Activated CD8-positive, alpha-beta memory T cell treated with anti-CD3 and anti-CD28 coated beads for 1 hour (primary cell): ENCODE measurements around the gene PAQR8.

ENCODE experiments used
- DNase-seq, 2 donors: peaks; one replicate each; pipeline ENCODE4 v3.0.0-alpha.2; 2020; ENCODE audit warnings: low read depth in 1 of 2; ENCODE audit errors: extremely low read depth in 1 of 2

PAQR8 gene, protein sequence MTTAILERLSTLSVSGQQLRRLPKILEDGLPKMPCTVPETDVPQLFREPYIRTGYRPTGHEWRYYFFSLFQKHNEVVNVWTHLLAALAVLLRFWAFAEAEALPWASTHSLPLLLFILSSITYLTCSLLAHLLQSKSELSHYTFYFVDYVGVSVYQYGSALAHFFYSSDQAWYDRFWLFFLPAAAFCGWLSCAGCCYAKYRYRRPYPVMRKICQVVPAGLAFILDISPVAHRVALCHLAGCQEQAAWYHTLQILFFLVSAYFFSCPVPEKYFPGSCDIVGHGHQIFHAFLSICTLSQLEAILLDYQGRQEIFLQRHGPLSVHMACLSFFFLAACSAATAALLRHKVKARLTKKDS

GRCh38 chr6:52361945-52362442 lies at the start of gene PAQR8:
Gene PAQR8 (plus strand): TSS chr6:52362151. CDS start chr6:52403214, 41,063 bp downstream.
- DNase-seq = peak; percentile 34 to 70

- no peak for DNase-seq
Measured at GRCh38 chr6:52312461-52312860, 49.5 kb upstream of the PAQR8 start.

DNA sequence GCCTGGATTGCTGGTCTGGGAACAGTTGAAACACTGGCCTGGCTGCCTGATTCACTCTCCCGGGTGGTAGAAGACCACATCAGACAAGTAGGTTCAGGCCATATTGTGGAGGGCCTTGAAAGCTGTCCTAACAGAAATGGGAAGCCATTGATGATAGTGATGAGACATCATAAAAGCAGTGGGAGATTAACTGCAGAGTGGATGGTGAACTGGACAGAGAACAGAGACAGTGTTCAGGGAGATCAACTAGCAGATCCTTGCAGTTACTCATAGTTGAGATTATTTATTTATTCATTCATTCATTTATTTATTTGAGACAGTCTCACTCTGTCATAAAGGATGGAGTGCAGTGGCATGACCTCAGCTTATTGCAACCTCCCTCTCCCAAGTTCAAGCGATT lies 47.2 kb upstream of the PAQR8 start:
- no peak for DNase-seq

GRCh38 chr6:52317211-52317610 lies 44.7 kb upstream of the PAQR8 start:
- no peak for DNase-seq

DNA sequence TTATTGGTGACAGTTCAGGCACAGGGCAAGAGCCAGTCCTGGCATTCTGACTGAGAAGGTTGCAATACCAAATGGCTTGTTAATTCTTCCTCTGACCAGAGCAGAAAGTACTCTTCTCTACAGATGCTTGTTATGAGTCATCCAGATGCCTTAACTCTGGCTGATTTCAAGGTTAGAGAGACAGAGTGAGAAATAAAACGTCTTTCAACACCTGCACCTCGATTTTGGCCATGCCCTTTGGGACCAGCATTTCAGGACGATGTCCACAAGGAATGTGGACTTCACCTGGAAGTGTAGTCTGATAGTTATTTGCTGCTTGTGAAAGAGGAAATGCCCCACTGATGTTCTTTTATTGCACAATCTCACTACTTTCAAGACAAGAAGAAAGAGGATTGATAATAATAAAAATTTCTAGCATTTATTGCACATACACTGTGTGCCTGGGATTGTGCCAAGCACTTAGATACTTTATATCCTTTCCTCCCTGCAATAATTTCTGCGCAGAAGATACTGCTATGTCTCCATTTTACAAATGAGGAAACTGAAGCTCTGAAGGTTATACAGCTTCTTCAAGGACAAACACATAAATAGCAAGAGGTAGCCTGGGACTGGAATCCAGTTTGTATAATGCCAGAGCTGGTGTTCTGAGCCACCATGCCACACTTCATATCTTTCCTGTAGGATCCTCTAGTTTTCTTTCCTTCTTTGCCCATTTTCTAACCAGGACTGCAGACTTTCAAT lies 43.9 kb upstream of the PAQR8 start:
- no peak for DNase-seq

- no peak for DNase-seq
Measured at GRCh38 chr6:52324189-52324588, 37.8 kb upstream of the PAQR8 start.

- no peak for DNase-seq
Measured at GRCh38 chr6:52325695-52326471, 36.1 kb upstream of the PAQR8 start.

- DNase-seq = no peak
Measured at GRCh38 chr6:52326540-52327364, 35.2 kb upstream of the PAQR8 start.

- no peak for DNase-seq
Measured at GRCh38 chr6:52328303-52328662, 33.7 kb upstream of the PAQR8 start.

GRCh38 chr6:52328729-52329128 lies 33.2 kb upstream of the PAQR8 start:
- DNase-seq = no peak

DNA sequence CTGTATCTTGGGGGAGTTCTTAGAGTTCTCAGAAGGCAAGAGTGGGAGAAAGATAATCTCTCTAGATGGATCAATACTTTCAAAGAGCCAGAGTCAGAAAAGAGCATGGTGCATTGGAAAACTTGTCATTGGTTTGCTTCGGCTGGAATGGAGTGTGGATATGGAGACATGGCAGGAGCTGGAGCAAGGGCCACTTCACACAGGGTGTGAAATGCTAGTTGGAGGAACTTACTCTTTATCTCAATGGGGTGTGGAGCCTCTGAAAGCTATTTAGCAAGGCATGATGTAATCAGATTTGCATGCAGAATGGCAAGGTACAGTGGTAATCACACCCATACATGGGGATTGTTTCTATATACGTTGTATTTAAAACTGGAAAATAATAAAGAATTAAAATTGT lies 31.5 kb upstream of the PAQR8 start:
- DNase-seq = no peak

- no peak for DNase-seq
Measured at GRCh38 chr6:52331793-52332457, 30.0 kb upstream of the PAQR8 start.

GRCh38 chr6:52333840-52334200 lies 28.1 kb upstream of the PAQR8 start:
- no peak for DNase-seq

- DNase-seq = no peak
Measured at GRCh38 chr6:52335576-52335975, 26.4 kb upstream of the PAQR8 start.

- no peak for DNase-seq
Measured at GRCh38 chr6:52336919-52337561, 24.9 kb upstream of the PAQR8 start.

DNA sequence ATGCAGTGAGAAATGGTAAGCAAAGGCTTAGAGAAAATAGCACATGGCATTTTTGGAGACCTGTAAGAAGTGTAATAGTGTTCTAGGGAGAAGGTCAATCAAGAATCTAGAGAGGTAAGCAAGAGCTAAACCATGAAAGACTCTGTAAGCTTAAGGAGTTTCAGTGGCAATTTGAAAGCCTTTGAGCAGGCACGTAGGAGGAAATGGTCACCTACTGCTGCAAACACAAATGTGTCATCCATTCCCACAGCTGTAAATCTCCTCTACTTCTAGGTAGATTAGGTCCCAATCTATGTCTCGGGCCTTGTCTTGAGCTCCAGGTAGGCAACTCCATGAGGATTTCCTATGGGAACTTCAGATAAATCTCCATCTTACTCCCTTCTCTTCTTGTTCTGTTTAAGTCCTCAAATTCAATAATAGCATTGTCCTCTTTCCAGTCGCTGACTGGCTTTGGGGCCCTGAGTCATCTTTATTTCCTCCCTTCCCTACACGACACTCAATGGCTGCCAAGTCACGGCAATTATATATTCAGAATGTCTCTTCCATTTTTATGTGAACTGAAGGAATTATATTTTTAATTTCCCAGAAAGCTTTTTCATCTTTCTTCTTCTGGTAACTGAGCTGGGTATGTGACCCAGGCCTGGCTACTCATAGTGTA lies 24.2 kb upstream of the PAQR8 start:
- DNase-seq = no peak

DNA sequence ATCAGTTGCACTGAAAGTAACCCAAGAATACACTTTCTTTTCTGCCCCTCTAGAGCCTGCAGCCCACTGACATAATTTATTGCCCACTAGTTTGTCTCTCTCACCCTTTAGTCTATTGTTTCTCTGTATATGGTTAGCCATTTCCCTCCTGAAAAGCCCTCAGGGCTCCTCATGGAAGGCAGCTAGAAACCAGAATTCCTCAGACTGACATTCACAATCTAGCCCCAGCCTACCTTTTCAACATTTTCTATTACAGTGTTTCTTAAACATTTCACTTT lies 21.4 kb upstream of the PAQR8 start:
- no peak for DNase-seq

- no peak for DNase-seq
Measured at GRCh38 chr6:52341561-52342260, 20.2 kb upstream of the PAQR8 start.

- no peak for DNase-seq
Measured at GRCh38 chr6:52345311-52345710, 16.6 kb upstream of the PAQR8 start.
